Measurements from ENCODE around the gene MTERF4.

The MTERF4 gene, protein sequence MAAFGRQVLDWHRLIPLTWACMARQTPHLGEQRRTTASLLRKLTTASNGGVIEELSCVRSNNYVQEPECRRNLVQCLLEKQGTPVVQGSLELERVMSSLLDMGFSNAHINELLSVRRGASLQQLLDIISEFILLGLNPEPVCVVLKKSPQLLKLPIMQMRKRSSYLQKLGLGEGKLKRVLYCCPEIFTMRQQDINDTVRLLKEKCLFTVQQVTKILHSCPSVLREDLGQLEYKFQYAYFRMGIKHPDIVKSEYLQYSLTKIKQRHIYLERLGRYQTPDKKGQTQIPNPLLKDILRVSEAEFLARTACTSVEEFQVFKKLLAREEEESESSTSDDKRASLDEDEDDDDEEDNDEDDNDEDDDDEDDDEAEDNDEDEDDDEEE

DNA sequence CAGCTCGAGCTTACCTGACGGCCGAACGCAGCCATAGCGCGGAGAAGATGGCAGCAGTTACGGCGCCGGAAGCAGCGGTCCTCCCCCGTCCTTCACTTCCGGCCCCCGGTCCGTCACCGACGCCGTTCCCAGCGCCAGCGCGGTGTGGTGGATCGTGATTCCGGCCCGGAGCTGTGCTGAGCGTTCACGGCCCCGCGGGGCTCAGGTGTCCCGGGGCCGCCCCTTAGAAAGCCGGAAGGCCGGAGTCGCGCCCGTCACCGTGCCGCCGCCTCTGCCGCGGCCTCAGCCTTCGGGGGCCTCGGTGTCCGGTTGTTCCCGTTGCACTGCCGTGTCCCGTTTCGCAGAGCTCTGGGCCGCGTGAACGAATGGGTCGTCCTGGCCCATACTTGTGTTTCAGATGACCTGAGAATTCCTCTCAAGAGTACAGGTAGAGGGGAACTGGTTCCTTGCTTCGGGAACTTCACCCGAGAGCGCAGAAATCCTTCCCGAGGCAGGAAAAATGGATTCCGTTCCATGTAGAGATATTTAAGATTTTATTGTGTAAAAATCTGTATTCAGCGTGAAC lies at the start of gene MTERF4:
TSS of gene MTERF4 (minus strand) at position 49 of the 565 bp plus-strand sequence. CDS start at position 35, 14 bp downstream.
- peak; percentile 78 to 87 for DNase-seq

DNA sequence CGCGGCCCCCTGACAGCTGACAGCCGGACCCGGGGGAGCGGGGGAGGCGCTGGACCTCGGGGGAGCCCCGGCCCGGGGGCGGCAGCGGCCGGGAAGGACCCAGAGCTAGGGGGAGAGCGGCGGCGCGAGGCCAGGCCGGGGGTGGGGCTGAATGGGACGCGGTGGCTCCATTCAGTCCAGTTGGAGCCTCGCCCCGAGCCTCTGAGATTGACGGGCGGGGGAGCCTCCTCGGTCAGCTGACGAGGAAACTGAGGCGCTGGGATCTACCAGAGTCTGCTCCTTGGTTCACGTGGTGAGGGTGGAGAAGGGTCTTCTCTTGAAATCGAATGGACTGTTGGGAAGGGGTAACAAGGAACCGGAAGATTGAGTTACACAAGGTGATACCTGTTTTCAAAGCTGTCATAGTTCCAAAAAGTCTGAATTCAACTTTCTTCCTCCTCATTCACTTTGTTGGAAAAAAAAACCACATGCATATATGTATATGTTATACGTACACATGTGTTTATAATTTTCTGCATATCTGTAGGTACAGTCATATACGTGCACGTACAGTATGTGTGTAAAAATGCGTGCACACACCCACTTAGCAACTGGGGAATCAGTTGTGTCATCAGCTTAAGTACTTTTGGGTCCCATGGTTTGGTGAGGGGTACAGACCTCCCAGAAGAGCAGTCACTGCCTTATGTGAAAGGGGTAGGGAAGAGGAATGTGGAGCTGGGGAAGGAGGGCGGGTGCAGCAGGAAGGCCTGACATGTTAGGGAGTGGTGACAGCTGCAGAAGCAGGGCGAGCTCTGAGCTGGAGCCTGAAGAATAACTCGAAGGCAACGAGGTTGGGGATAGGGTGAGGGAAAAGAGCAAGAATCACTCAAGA lies 48.8 kb upstream of the MTERF4 start:
- DNase-seq, result no peak

DNA sequence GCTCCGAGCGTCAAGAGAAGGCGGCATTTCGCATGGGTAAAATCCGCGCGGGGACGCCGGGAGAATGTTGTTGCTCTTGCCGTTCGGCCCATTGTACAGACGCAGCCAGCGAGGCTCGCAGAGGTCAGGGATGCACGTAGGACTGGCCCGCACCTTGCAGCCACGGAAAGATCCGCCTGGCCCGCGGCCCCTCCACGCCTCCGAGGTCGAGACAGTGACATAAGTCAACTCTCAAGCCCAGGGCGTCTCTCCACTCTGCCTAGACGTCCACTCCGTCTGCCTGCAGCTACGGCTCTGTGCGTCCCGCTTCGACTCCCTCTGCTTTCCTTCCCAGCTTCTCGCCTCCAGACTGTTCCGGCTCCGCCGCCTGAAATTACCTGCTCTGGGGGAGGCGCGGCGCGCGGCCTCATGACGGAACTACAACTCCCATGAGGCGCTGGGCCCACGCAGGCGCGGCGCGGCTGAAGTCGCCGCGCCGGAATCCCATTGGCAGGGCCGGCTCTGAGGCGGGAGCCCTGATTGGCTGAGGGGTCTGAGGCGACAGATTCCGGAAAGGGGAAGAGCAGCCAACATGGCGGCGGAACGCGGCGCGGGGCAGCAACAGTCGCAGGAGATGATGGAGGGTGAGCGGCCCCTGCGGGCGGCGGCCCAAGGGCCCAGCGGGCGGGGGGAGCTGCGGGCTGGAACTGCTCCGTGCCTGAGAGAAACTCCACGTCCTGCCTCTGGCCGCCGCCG lies 48.0 kb upstream of the MTERF4 start, which contains the start of gene PPP1R7:
TSS of gene PPP1R7 (plus strand) at position 543 of the 735 bp plus-strand sequence. CDS start at position 572, 29 bp downstream.
- DNase-seq, result peak; percentile 92 to 96

DNA sequence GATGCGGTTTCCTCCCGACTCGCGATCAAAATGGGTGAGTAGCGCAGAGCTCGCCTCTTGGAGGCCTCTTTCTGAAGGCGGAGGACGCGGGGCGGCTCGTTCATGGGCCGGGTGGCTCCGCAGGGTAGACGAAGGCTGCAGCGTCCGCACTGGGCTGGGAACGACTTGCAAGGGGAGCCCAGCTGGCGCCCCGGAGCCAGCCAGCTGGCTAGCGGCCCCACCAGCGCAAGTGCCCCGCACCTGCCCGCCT lies 47.5 kb upstream of the MTERF4 start:
- DNase-seq, result no peak

DNA sequence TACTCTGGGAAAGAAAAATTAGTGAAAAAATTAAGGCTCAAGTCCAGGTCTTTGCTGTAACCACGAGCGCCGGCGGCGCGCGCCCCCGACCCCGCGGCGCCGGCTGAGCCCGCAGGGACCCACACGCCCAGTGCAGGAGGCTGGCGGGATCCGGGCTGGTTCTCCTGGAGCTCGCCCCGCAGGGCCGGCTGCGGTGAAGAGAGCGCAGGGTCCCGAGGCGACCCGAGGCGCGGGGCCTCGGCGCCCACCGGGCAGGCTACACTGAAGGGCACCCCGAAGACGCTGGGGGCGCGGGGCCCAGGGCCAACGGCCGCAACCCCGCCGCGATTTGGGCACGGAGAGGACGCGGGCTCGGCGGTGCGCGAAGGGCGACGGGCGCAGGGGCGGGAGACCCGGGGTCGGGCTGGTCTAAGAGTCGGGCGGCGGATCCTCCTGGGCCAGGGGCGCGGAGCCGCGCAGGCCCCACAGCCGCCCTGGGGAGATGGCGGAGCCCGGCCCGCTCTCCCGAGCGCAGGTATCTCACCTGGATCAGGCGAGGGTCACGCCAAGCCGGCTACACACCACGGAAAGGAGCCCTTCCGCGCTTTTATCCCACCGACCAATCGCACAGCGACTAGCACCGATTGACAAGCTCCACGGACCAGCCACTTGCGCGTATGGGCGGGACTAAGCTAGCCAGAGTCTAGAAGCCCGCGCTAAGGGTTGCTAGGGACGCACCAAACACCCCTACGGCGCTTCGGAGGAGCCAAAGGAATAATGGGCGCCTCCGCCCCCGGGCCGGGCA lies 47.0 kb upstream of the MTERF4 start, which contains the start of gene PASK:
TSS of gene PASK (minus strand) at position 582 of the 784 bp plus-strand sequence. CDS start 6,440 bp downstream, outside the sequence.
- peak; percentile 91 to 93 for DNase-seq

DNA sequence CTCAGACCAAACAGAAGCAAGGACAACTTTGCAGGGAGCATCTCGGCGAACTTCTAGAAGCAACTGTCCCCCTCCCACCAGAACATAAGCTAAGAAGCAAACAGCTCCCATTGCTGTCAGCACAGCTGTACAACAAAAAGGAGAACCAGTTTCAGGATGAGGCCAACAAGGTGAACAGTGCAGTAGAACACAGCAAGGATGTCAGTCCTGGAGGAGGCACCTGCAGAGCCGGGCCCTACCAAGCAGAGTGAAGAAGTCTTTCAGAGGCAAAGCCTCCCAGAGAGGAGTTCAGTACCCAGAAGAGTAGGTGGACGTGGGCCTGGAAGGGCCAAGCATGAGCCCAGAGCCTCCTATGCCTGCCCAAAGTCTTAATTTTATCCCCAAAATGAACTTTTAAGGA lies 46.2 kb upstream of the MTERF4 start:
- DNase-seq, result no peak

DNA sequence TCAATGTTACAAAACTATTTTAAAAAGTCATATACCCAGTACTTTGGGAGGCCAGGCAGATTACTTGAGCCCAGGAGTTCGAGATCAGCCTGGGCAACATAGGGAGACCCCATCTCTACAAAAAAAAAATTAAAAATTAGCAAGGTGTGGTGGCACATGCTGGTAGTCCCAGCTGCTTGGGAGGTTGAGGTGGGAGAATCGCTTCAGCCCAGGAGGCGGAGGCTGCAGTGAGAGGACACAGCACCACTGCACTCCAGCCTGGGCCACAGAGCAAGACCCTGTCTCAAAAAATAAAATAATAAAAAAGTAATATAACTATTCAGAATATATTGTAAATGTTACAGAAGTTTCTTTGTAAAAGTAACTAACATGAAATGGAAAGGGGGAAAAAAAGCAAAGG lies 45.2 kb upstream of the MTERF4 start:
- DNase-seq, result no peak

DNA sequence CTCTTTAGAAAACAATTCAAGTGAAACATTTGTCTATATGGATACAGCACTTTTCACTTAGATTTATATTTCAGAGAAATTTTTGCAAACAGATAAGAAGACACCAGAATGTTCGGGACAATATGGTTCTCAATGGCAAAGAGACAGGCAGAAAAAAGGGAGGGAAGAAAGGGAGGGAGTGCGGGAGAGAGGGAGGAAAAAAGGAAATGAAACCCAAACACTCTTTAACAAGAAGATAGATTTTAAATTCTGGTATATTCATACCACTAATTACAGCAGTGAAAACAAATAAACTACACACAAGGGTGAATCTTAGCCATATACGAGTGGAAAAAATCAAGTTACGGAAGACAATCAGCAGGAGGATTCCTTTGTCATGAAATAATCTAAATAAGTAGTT lies 44.2 kb upstream of the MTERF4 start:
- DNase-seq, result no peak

DNA sequence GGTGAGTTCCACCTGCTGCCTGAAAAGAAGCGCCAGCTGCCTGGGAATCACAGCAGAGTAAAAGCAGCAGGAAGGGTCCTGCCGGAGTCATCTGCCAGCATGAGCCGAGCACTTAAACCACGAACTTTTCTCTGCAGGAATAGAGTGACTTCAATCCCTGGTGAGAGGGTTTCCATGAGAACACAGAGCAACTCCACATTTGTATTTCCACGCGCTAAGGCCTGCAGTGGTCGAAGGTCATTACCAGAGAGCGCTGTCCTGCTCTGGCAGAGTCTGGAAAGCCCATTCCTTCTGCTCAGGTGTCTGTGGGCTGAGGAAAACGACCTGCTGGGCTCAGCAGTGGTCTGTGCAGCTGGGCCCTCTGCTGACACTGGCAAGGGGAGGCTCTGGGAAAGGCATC lies 40.5 kb upstream of the MTERF4 start:
- DNase-seq, result no peak

DNA sequence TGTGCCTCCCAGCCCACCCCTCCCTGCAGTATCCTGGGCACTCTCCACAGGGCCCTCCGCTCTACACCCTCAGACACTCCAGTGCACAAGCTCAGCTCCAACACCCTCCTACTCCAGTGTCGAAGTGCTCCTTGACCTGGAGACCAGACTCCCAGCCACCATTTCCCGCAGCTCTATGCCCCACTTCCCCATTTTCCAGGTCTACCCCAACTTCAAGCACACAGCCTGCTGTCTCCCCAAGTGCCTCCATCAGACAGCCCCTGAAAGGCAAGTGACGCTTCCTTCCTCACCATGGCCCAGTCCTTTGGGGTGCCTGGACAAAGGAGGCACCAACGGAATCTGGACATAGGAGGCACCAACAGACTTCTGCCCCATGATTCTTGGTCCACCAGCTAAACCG lies 40.0 kb upstream of the MTERF4 start:
- no peak for DNase-seq

DNA sequence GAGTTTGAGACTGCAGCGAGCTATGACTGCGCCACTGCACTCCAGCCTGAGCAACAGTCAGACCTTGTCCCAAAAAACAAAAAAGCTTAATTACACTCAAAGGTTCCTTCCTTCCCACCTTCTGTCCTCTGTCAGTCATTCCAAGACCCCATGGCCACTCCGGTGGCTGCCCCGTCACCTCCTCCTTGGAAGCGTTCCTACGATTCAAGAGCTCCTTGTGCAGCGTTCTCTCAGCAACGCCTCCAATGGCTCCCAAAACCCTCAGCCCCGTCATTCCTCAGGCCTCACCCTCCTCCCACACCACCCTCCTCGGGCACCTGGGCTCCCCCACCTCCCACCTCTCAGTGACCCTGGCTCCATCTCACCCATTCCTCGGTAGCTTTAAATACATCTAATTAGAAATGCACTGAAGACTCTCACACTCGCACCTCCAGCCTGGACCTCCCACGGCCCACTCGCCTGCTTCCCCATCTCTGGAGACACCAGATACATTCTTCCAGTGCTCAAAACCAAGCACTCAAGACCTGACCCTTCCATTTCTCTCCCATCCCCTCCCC lies 39.2 kb upstream of the MTERF4 start:
- no peak for DNase-seq

DNA sequence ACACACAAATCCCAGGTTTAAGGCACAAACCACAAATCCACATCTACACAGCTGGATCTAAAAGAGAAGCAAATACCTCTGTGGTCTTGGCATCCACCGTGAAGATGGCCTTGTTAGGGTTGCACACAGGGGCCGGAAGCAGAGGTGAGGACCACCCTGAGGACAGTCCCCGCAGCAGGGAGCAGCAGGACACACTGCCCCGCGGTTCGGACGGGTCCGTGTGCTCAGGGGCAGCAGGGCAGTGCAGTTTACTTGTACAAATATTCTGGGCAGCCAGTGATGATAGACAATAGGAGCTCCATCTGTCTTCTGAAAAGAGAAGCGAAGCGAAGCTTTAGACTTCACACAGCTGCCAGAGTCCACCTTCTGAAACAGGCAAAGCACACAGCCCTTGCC lies 38.4 kb upstream of the MTERF4 start:
- DNase-seq, result no peak

DNA sequence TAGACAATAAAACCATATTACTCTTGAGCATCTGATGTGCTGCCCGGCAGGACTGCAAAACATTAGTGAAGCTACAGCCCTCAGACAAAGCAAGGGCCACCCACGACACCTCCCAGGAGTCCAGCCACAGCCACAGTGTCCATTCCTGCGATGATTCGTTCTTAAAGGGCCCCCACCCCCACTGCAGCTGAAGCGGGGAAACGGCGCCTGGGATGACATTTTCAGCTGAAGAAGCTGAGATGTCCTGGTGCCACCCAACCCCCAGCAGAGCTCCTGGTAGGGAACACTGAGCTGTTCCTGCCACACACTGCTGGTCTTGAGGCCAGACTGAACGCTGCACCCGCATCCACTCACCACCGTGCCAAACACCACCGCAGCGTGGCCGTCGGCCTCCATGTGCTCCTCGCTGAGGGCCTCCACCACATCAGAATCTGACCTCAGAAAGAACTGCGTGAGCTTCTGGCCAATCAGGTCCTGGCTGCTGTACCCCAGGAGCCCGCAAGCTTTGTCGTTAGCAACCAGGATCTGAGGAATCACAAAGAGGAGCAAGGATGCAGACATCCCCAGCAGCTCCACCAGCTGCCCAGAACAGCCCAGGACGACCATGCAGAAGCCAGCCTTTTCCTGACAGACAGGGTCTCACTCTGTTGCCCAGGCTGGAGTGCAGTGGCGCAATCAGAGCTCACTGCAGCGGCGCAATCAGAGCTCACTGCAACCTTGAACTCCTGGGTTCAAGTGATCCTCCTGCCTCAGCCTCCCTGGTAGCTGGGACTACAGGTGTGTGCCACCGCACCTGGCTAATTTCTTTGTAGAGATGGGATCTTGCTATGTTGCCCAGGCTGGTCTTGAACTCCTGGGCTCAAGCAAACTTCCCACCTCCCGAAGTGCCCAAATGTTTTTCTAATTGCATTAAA lies 37.7 kb upstream of the MTERF4 start:
- no peak for DNase-seq

DNA sequence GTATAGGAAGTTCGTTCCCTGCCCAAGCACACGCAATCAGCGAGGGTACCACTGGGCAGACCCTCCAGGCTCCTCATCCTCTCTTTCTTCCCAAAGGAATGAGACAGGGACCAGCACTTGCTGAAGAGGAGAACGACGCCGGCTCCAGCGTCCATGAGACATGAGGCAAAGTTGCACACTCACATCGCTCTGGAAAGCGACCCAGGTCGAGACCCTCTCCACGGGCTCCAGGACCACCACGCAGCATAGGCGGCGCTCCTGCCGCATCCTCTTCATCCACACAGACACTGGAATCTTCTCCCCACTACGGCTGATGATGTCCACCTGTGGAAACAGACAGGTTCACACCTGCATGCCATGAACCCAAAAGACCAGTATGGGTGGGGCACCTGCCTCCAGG lies 36.4 kb upstream of the MTERF4 start:
- DNase-seq, result no peak

DNA sequence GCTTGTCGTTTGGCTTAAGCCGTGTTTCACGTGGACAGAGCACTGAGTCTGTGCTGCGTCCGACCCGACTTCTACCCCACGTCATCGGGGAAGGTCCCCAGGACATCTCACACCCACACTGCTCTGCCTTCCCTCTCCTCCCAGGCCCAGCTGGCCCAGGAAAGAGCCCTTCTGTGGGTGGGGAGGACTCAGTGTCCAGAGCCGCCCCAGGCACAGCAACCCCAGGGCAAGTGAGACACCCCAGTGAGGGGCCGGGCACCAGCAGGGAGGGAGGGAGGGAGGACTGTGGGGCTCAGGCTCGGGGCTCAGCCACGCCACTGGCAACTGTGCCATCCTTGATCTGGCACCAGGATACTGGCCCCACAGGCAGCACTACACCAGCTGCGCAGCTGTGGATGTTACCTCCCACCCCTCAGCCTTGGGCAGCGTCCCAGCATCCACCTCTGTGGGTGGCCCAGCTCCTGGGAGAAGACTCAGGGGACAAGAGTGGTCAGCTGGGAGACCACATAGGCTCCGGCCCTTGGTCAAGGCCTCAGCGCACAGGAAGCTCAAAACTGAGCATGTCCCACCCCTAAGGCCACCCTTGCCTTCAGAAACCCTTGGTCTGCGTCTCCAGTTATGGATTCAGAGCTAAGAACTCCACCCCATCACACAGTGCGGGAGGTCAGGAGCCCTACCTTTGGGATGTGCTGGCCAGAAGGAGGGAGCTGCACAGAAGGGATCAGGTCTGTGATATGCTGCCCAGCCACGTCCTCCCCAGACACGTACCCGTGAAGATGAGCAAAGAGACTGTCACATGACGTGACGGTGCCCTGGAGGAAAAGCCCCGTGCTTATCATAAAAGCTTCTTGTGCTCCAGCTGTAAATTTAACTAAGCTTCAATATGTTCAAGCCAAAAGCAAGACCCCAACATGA lies 35.4 kb upstream of the MTERF4 start:
- DNase-seq, result no peak

DNA sequence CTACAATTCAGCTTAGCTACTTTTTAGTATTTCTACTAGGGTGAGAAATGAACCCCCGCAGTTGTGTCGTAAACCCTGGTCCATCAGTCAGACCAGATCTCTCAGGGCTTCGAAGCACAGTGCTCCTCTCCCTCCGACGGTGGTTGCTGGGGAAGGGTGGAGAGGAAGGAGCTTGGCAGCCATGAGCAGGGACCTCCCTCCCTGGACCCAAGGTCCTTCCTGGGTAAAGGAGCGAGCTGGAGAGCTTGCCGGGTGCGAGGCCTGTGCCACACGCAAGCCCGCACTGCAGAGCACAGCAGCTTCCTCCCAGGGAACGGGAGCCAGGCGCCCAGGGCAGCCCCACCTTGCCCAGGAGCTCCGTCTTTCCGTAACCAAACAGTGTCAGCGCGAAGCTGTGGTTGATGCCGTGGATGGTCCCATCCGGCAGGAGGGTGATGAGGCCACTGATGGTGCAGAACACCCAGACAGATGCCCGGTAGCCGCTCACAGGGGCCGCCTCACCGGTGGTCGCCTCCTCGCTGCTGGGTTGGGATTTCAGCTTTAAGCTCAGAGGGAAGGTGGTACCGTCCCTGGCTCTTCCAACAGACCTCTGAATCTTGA lies 34.7 kb upstream of the MTERF4 start:
- no peak for DNase-seq

DNA sequence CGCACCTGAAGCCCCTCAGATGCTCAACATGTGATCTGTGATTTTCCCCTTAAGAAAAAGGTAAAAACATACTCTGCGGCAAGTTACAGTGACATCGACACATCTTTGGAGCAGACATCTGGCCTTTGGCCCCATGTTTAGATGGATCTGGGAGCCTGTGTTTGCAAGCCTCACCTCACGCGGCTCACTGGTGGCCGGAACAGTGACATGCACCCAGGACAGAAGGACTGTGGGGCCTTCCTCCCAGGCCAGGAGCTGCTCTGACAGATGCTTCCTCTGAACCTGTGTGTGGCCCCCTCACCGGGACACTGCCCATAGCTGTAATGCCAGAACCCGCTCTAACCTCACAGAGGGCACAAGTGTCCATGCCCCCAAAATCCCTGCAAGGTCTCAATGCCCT lies 34.1 kb upstream of the MTERF4 start:
- DNase-seq, result no peak

DNA sequence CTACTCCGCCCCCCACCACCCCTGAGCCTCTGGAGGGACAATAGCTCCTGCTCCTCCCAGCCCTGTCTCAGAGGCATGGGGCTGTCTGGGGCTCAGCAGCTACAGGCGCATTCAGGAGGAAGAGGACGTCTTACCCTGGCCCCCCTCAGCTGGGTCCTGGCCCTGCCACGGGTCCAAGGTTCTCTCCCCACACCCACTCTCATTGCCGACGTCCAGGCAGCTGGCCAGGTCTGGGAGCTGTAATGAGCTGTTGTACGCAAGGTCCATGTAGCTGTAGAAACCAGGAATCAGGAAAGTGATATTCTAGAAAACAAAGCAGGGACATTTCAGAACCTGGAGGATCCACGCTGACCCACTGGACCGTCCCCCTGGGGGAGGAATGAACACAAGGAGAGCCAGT lies 33.6 kb upstream of the MTERF4 start:
- DNase-seq, result no peak

DNA sequence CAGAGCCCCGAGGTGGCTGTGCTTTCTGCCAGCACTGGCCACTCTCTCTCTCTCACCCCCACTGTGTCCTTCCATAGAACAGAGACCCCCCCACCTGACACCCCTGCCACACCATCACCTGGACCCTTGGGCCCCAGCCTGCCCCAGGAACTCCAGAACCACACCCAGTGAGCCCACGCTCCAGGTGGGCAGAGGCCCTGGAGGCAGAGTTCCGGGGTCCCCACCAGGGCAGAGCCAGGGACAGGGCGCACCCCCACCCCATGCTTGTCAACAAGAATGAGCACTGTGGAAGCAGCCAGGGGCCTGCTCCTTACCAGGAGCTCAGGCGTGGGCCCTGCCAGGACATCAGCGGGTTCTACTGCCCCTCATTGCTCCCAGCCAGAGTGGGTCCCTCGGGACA lies 32.6 kb upstream of the MTERF4 start:
- DNase-seq, result no peak

Data from NCI-H1930 (cell line).